Measurements from ENCODE around the gene ACTL7A. TPM values are rescaled to one million over a fixed set of nuclear protein-coding genes. Genes with fewer than 3 reads are reported as not detected.
"Not testable (repeated sequence)": the region's sequence is repeated elsewhere in the genome, so short reads cannot be mapped to it uniquely, and the experiment has no call there.

The ACTL7A gene
- total RNA-seq, 6 donors from 2014 or later, result not detected

GRCh38 chr9:108897324-108898096 lies 35.4 kb downstream of the ACTL7A start:
- ATAC-seq (ENCODE audit: low FRiP score in 2 of 2) (no peak), DNase-seq (no peak)
- Histone ChIP-seq H3K9me3 (no peaks in the 10 kb centered on the region), H3K4me1 (no peaks in the 10 kb centered on the region), H3K4me3 (no peak overlapping the region), H3K27ac (no peak overlapping the region), H3K36me3 (peaks cover 25 to 98% (median 62%) of the 10 kb centered on the region in 4 donors), H3K27me3 (no peaks in the 10 kb centered on the region)
- TF ChIP-seq POLR2A (IDR thresholded peaks at IDR 0.05) (no peak), EP300 (IDR thresholded peaks at IDR 0.05) (no peak), CTCF (IDR thresholded peaks at IDR 0.05) (no peak), POLR2AphosphoS5 (IDR thresholded peaks at IDR 0.05) (no peak)
- WGBS, 2 donors, result 93 to 100% methylated on average over 2 of the region's 2 CpGs

GRCh38 chr9:108899023-108899695 lies 37.1 kb downstream of the ACTL7A start:
- DNase-seq; H3K27me3 ChIP-seq; H3K9me3 ChIP-seq; H3K4me3 ChIP-seq; H3K27ac ChIP-seq; H3K4me1 ChIP-seq; ATAC-seq (ENCODE audit: low FRiP score in 2 of 2): not testable (repeated sequence)
- H3K36me3 ChIP-seq, result peaks cover 19 to 99% (median 56%) of the 10 kb centered on the region in 4 donors
- 89 to 94% methylated on average over 8 of the region's 8 CpGs for WGBS, 2 donors

GRCh38 chr9:108900176-108900575 lies 38.1 kb downstream of the ACTL7A start:
- ATAC-seq (ENCODE audit: low FRiP score in 2 of 2) (no peak), DNase-seq (no peak)
- Histone ChIP-seq H3K27ac (no peak overlapping the region), H3K9me3 (no peaks in the 10 kb centered on the region), H3K4me1 (no peaks in the 10 kb centered on the region), H3K27me3 (no peaks in the 10 kb centered on the region), H3K4me3 (no peak overlapping the region), H3K36me3 (peaks cover 16 to 99% (median 51%) of the 10 kb centered on the region in 4 donors)
- TF ChIP-seq POLR2A (IDR thresholded peaks at IDR 0.05) (no peak), CTCF (IDR thresholded peaks at IDR 0.05) (no peak), EP300 (IDR thresholded peaks at IDR 0.05) (no peak), POLR2AphosphoS5 (IDR thresholded peaks at IDR 0.05) (no peak)
- WGBS, 2 donors, result 94 to 97% methylated on average over 5 of the region's 5 CpGs

GRCh38 chr9:108903420-108904103 lies 41.5 kb downstream of the ACTL7A start:
- no peak for DNase-seq
- H3K4me1 ChIP-seq, result no peaks in the 10 kb centered on the region
- no peaks in the 10 kb centered on the region for H3K9me3 ChIP-seq
- H3K27me3 ChIP-seq, result no peaks in the 10 kb centered on the region
- TF ChIP-seq EP300 (IDR thresholded peaks at IDR 0.05), result no peak
- no peak for TF ChIP-seq POLR2A (IDR thresholded peaks at IDR 0.05)
- TF ChIP-seq POLR2AphosphoS5 (IDR thresholded peaks at IDR 0.05), result no peak
- TF ChIP-seq CTCF (IDR thresholded peaks at IDR 0.05), result no peak
- WGBS, 2 donors, result 74 to 78% methylated on average over 2 of the region's 2 CpGs
- H3K27ac ChIP-seq, result no peak overlapping the region
- ATAC-seq (ENCODE audit: low FRiP score in 2 of 2), result no peak
- H3K4me3 ChIP-seq, result no peak overlapping the region
- peaks cover 9 to 100% (median 41%) of the 10 kb centered on the region in 4 donors for H3K36me3 ChIP-seq

GRCh38 chr9:108904161-108904560 lies 42.1 kb downstream of the ACTL7A start:
- no peak for ATAC-seq (ENCODE audit: low FRiP score in 2 of 2)
- Histone ChIP-seq H3K4me3 (no peak overlapping the region), H3K36me3 (peaks cover 10 to 100% (median 41%) of the 10 kb centered on the region in 4 donors), H3K9me3 (no peaks in the 10 kb centered on the region), H3K27me3 (no peaks in the 10 kb centered on the region), H3K4me1 (no peaks in the 10 kb centered on the region), H3K27ac (no peak overlapping the region)
- TF ChIP-seq CTCF (IDR thresholded peaks at IDR 0.05) (no peak), EP300 (IDR thresholded peaks at IDR 0.05) (no peak), POLR2AphosphoS5 (IDR thresholded peaks at IDR 0.05) (no peak), POLR2A (IDR thresholded peaks at IDR 0.05) (no peak)
- 86 to 91% methylated on average over 3 of the region's 3 CpGs for WGBS, 2 donors
- DNase-seq, result no peak
